Ishikawa (cell line): ENCODE results near the gene NAALADL1.

Experiments
- CEBPB ChIP-seq: IDR thresholded peaks from 2 replicates; pipeline ENCODE4 v1.6.1; 2012
- CREB1 ChIP-seq: IDR thresholded peaks from 2 replicates; pipeline ENCODE4 v1.6.1; 2012; ENCODE audit warnings: low read depth
- EGR1 ChIP-seq: IDR thresholded peaks from 2 replicates; pipeline ENCODE4 v1.6.1; 2012
- EP300 ChIP-seq: IDR thresholded peaks from 2 replicates; pipeline ENCODE4 v1.6.1; 2012; ENCODE audit warnings: borderline replicate concordance
- FOXM1 ChIP-seq: IDR thresholded peaks from 2 replicates; pipeline ENCODE4 v1.6.1; 2012; ENCODE audit warnings: low read depth, borderline replicate concordance
- MAX ChIP-seq: IDR thresholded peaks from 2 replicates; pipeline ENCODE4 v1.6.1; 2012
- NFIC ChIP-seq: IDR thresholded peaks from 2 replicates; pipeline ENCODE4 v1.6.1; 2012
- RAD21 ChIP-seq: IDR thresholded peaks from 2 replicates; pipeline ENCODE4 v1.6.1; 2012; ENCODE audit warnings: low read depth
- TCF12 ChIP-seq: IDR thresholded peaks from 2 replicates; pipeline ENCODE4 v1.6.1; 2012; ENCODE audit warnings: low read depth
- TEAD4 ChIP-seq: IDR thresholded peaks from 2 replicates; pipeline ENCODE4 v1.6.1; 2012
- USF1 ChIP-seq: IDR thresholded peaks from 2 replicates; pipeline ENCODE4 v1.6.1; 2012
- YY1 ChIP-seq: IDR thresholded peaks from 2 replicates; pipeline ENCODE4 v1.6.1; 2012; ENCODE audit warnings: low read depth
- ZBTB7A ChIP-seq: IDR thresholded peaks from 2 replicates; pipeline ENCODE4 v1.6.1; 2012; ENCODE audit warnings: low read depth

GRCh38 chr11:65066805-65067291 lies 8.5 kb upstream of the NAALADL1 start:
- TF ChIP-seq EP300 = no peak
- no peak for TF ChIP-seq CEBPB
- TF ChIP-seq TCF12 = no peak
- no peak for TF ChIP-seq NFIC
- no peak for TF ChIP-seq RAD21
- no peak for TF ChIP-seq FOXM1
- TF ChIP-seq YY1 = no peak
- TF ChIP-seq EGR1 = no peak
- TF ChIP-seq CREB1 = no peak
- no peak for TF ChIP-seq ZBTB7A
- TF ChIP-seq TEAD4 = no peak
- no peak for TF ChIP-seq USF1
- no peak for TF ChIP-seq MAX
